K562 (cell line): ENCODE measurements around the gene SLC30A1. TPM values are rescaled to one million over a fixed set of nuclear protein-coding genes. Genes with fewer than 3 reads are reported as not detected.

Experiments used
- ATAC-seq: fragments of 200-7000 bp; cut with Tn5 transposase; 3 replicates; pipeline ENCODE4 v1.9.1; 2020; ENCODE audit warnings: moderate library complexity
- BruUV-seq: library from RNA; stranded (reverse); fragments of 400-500 nt; replicated peaks from 2 replicates; lab custom pipeline; 2021; lab: Mats Ljungman, UMichigan
- CTCF ChIA-PET: fragments of 300-600 bp; formaldehyde crosslinking; extraction: SDS; loops from one replicate; lab custom pipeline; 2021; ENCODE audit warnings: low intra/inter-chr PET ratio; lab: Yijun Ruan, JAX
- POLR2A ChIA-PET: fragments of 300-600, 350-650 bp; sonication (Branson Sonifier 250); formaldehyde crosslinking; extraction: SDS; loops from one replicate; lab custom pipeline; 2021; ENCODE audit warnings: antibody characterized with exemption, inconsistent platforms; lab: Yijun Ruan, JAX
- DNase-seq, 4 experiments: peaks; one replicate each; pipeline versions ENCODE4 v3.0.0 to v3.0.0-alpha.2; 2011 to 2018; ENCODE audit warnings: low spot score in 3 of 4, mixed read lengths in 3 of 4; ENCODE audit errors: extremely low read depth in 1 of 4
- FAIRE-seq: peaks from 2 replicates; lab custom pipeline; 2011; peaks lifted over from hg19 to GRCh38; lab: Jason Lieb, UNC
- H2AFZ ChIP-seq: 2 replicates; pipeline ENCODE4 v1.6.0; 2011; ENCODE audit warnings: low read depth, low read length, control low read depth, inconsistent platforms
- H3K27ac ChIP-seq: fragments of 200-600 bp; 3 replicates; pipeline ENCODE4 v1.8.0; 2011; ENCODE audit warnings: low read depth, mild to moderate bottlenecking, control low read depth, inconsistent platforms, low read length, moderate library complexity, mixed read lengths; ENCODE audit errors: extremely low read depth
- H3K27me3 ChIP-seq, 2 experiments: fragments of 300-600 bp in 1 of 2; 2 replicates in 1 of 2; 3 replicates in 1 of 2; pipeline versions ENCODE4 v1.6.0 to v1.8.0; 2011; ENCODE audit warnings: inconsistent platforms in 2 of 2, low read length in 2 of 2, mild to moderate bottlenecking in 1 of 2, mixed read lengths in 1 of 2, moderate library complexity in 1 of 2; ENCODE audit not compliant: control insufficient read depth in 2 of 2, insufficient read depth in 2 of 2
- H3K36me3 ChIP-seq: fragments of 300-600 bp; 3 replicates; pipeline ENCODE4 v1.8.0; 2011; ENCODE audit warnings: mild to moderate bottlenecking, low read length, inconsistent platforms; ENCODE audit not compliant: control insufficient read depth, insufficient read depth
- H3K4me1 ChIP-seq, 2 experiments: fragments of 200-600 bp in 1 of 2; replicated peaks in 1 of 2; 2 replicates in 1 of 2; 3 replicates in 1 of 2; pipeline versions ENCODE4 v1.5.1 to v1.8.0; 2011; ENCODE audit warnings: inconsistent platforms in 2 of 2, low read length in 2 of 2, mild to moderate bottlenecking in 1 of 2, mixed read lengths in 1 of 2, moderate library complexity in 1 of 2; ENCODE audit not compliant: control insufficient read depth in 2 of 2, insufficient read depth in 2 of 2
- H3K4me2 ChIP-seq: 2 replicates; pipeline ENCODE4 v1.6.1; 2011; ENCODE audit warnings: low read length, control low read depth, inconsistent platforms, mixed read lengths; ENCODE audit not compliant: insufficient read depth
- H3K4me3 ChIP-seq: fragments of 200-600 bp; sonication (generic), shearing (Covaris generic); 2 replicates; pipeline ENCODE4 v1.5.1; 2016; ENCODE audit warnings: control low read depth, inconsistent platforms
- H3K79me2 ChIP-seq: fragments of 200-600 bp; 3 replicates; pipeline ENCODE4 v1.8.0; 2011; ENCODE audit warnings: low read length, inconsistent platforms; ENCODE audit not compliant: control insufficient read depth, insufficient read depth
- H3K9ac ChIP-seq, 2 experiments: 2 replicates each; pipeline versions ENCODE4 v1.6.0 to v1.6.1; 2011; ENCODE audit warnings: low read depth in 2 of 2, low read length in 2 of 2, control low read depth in 1 of 2, inconsistent platforms in 1 of 2, mild to moderate bottlenecking in 1 of 2, mixed read lengths in 1 of 2; ENCODE audit not compliant: insufficient read depth in 1 of 2
- H3K9me1 ChIP-seq: one replicate; pipeline ENCODE4 v1.6.0; 2011; ENCODE audit warnings: inconsistent platforms, mild to moderate bottlenecking, low read length, moderate library complexity; ENCODE audit not compliant: control insufficient read depth, insufficient read depth
- H3K9me3 ChIP-seq: replicated peaks from 2 replicates; pipeline ENCODE4 v1.5.1; 2011; ENCODE audit warnings: low read depth, low read length, inconsistent platforms; ENCODE audit not compliant: control insufficient read depth, insufficient read depth
- H4K20me1 ChIP-seq: replicated peaks from 2 replicates; pipeline ENCODE4 v1.6.1; 2011; ENCODE audit warnings: low read length, inconsistent platforms, mixed read lengths; ENCODE audit not compliant: control insufficient read depth, insufficient read depth
- CSDE1 ChIP-seq, 2 experiments: fragments of 450-650 bp; IDR thresholded peaks; 2 replicates each; pipeline ENCODE4 v1.6.1; 2016; ENCODE audit warnings: mild to moderate bottlenecking in 1 of 2
- NFYB ChIP-seq: IDR thresholded peaks from 2 replicates; pipeline ENCODE4 v1.6.1; 2011; ENCODE audit warnings: mild to moderate bottlenecking, moderate library complexity; ENCODE audit not compliant: insufficient read length; ENCODE audit errors: extremely low read depth
- WGBS: fragments of 100-300 bp; shearing (Covaris generic); methylation state at CpG from one replicate; pipeline ENCODE4 v1.1.6; 2016; ENCODE audit warnings: low coverage, mixed read lengths; ENCODE audit not compliant: insufficient coverage; ENCODE audit errors: missing lambda C conversion rate; 5-methylcytosine and 5-hydroxymethylcytosine counted together
- in situ Hi-C: fragments of 300-500 bp; cut with MboI; formaldehyde crosslinking; loops from 4 replicates; pipeline ENCODE4 v1.15.0; 2018; ENCODE audit warnings: inconsistent platforms, mixed read lengths
- intact Hi-C: fragments of 100-400 bp; cut with micrococcal nuclease; formaldehyde crosslinking; loops from 2 replicates; pipeline ENCODE4 v1.14.2; 2022
- polyA plus RNA-seq, 8 experiments: library from polyadenylated mRNA; depleted of rRNA in 4 of 8; stranded (reverse) in 5 of 8; unstranded in 3 of 8; fragments of >200 nt; fragmentation: Nextera tagmentation in 2 of 8; fragmentation: Illumina TruSeq in 1 of 8; extraction: Ambion mirVana in 2 of 8; extraction: Trizol in 1 of 8; gene quantifications; 2 replicates each; pipeline versions ENCODE4 v1.2.1 to v1.2.3, GENCODE V29; 2011 to 2014; ENCODE audit warnings: inconsistent platforms in 1 of 8, missing spikeins in 1 of 8
- total RNA-seq, 7 experiments: library from RNA; depleted of rRNA in 6 of 7; stranded (reverse); fragments of >200 nt in 6 of 7; fragmentation: Illumina TruSeq in 2 of 7; extraction: Trizol in 2 of 7; gene quantifications; 2 replicates each; pipeline versions ENCODE4 v1.2.1 to v1.2.3, GENCODE V29; 2011 to 2021; ENCODE audit warnings: low replicate concordance in 1 of 7

Gene SLC30A1
- total and polyA plus RNA-seq, 9 of the 15 experiments (the other 6 are each of a cell fraction or from before 2014, with no cell fraction given), result 4.1 to 14.4 (median 6.6) TPM

DNA sequence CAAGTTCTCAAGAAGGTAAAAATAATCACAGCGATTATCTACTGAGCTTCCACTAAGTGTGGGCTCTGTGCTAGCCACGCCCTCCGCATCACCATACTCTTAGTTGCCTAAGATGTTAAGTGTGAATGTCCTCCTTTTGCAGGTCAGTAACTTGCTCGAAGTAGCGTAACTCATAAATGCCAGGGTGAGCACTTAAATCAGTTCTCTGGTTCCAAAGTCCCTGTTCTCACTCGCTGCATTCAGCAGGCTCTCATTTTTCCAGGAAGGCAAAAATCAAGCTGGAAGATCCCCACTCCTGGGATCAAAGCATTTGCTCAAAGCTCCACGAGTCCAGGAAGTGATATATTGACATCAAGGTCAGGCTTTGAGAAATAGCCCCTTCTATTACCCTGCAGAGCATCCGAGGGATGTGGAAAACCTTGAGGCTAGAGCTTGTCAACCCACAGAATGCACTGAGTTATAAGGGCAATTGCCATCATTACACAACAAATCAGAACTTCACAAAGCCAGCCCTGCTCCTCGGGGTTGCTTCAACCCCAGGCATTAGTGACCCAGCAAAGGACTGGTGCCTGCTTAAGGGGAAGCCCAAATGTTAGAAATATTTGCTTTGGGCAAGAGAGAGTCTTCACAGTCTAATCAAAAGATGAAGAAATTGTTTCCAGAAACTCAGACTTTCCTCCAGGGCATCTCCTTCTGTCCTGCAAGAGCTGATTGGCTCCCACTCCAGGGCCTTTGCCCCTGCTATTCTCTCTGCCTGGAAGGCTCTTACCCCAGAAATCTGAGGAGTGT lies 19.5 kb downstream of the SLC30A1 start:
- intact Hi-C loops, result no loop called here
- Histone ChIP-seq H3K27ac (no peak overlapping the region), H3K36me3 (no peaks in the 10 kb centered on the region), H3K9me1 (no peaks in the 10 kb centered on the region), H3K4me3 (no peak overlapping the region), H3K4me1 (peaks cover 20 to 29% of the 10 kb centered on the region in 2 experiments)
- DNase-seq, result no peak
- 45% methylated on average over 9 of the region's 9 CpGs for WGBS
- CTCF ChIA-PET, result interaction anchor here (0.8 kb wide), 1 partner anchor 19 kb away, joined by 3 read pairs; the partner anchor contains the start of gene SLC30A1
- ATAC-seq, result no peak
- no peak for FAIRE-seq
- TF ChIP-seq CSDE1 (IDR thresholded peaks at IDR 0.05), result no peak
- peak; percentile 24 for TF ChIP-seq NFYB
- TF ChIP-seq, all 486 proteins: peak for 1
- no TSS peak for BruUV-seq
- Histone ChIP-seq H4K20me1 (no peaks in the 10 kb centered on the region), H3K79me2 (no peaks in the 10 kb centered on the region), H3K9ac (no peak overlapping the region), H3K4me2 (no peak overlapping the region), H2AFZ (no peak overlapping the region), H3K27me3 (no peaks in the 10 kb centered on the region; a peak in 1 of 5 replicates), H3K9me3 (no peaks in the 10 kb centered on the region)
- POLR2A ChIA-PET, result interaction anchor here (0.9 to 1.1 kb wide), 3 partner anchors 11 to 71 kb away, joined by 3 to 5 read pairs (median 3); no protein-coding TSS in a partner anchor
- in situ Hi-C loops, result no loop called here
